GM23338 (cell line): ENCODE measurements around the gene HOXA10. TPM values are rescaled to one million over a fixed set of nuclear protein-coding genes. Genes with fewer than 3 reads are reported as not detected.

Source experiments
- CREB1 ChIP-seq: fragments of 250-450 bp; sonication (Bioruptor Pico); IDR thresholded peaks from 2 replicates; pipeline ENCODE4 v1.5.0; 2020; ENCODE audit warnings: low read depth, mild to moderate bottlenecking, moderate library complexity
- JUNB ChIP-seq: IDR thresholded peaks from one replicate; pipeline ENCODE4 v1.6.1; 2016; ENCODE audit warnings: antibody characterized with exemption; ENCODE audit not compliant: unreplicated experiment
- NANOG ChIP-seq: IDR thresholded peaks from 2 replicates; pipeline ENCODE4 v1.6.1; 2016; ENCODE audit warnings: antibody characterized with exemption, borderline replicate concordance
- ZNF331 ChIP-seq: fragments of 250-450 bp; sonication (Bioruptor Pico); IDR thresholded peaks from 2 replicates; pipeline ENCODE4 v1.5.0; 2020; ENCODE audit warnings: low read depth, mild to moderate bottlenecking, moderate library complexity
- polyA plus RNA-seq: library from polyadenylated mRNA; unstranded; fragments of >200 nt; fragmentation: Nextera tagmentation; extraction: Ambion mirVana; gene quantifications from 2 replicates; pipeline ENCODE4 v1.2.1, GENCODE V29; 2016
- total RNA-seq: library from RNA; depleted of rRNA; stranded (reverse); fragments of >200 nt; shearing (Covaris generic); gene quantifications from 2 replicates; pipeline ENCODE4 v1.2.3, GENCODE V29; 2014
- TF ChIP-seq, protein P1 (sequence below): fragments of 250-450 bp; sonication (Bioruptor Pico); IDR thresholded peaks from 2 replicates; pipeline ENCODE4 v1.5.0; 2020; ENCODE audit warnings: mild to moderate bottlenecking, moderate library complexity
- TF ChIP-seq, protein P2 (sequence below): IDR thresholded peaks from 2 replicates; pipeline ENCODE4 v1.6.1; 2016; ENCODE audit warnings: antibody characterized with exemption
- TF ChIP-seq, protein P3 (sequence below): IDR thresholded peaks from one replicate; pipeline ENCODE4 v1.6.1; 2018; ENCODE audit warnings: antibody characterized with exemption; ENCODE audit not compliant: unreplicated experiment

HOXA10 gene
- total and polyA plus RNA-seq, 2 experiments from 2014 or later, result not detected

DNA sequence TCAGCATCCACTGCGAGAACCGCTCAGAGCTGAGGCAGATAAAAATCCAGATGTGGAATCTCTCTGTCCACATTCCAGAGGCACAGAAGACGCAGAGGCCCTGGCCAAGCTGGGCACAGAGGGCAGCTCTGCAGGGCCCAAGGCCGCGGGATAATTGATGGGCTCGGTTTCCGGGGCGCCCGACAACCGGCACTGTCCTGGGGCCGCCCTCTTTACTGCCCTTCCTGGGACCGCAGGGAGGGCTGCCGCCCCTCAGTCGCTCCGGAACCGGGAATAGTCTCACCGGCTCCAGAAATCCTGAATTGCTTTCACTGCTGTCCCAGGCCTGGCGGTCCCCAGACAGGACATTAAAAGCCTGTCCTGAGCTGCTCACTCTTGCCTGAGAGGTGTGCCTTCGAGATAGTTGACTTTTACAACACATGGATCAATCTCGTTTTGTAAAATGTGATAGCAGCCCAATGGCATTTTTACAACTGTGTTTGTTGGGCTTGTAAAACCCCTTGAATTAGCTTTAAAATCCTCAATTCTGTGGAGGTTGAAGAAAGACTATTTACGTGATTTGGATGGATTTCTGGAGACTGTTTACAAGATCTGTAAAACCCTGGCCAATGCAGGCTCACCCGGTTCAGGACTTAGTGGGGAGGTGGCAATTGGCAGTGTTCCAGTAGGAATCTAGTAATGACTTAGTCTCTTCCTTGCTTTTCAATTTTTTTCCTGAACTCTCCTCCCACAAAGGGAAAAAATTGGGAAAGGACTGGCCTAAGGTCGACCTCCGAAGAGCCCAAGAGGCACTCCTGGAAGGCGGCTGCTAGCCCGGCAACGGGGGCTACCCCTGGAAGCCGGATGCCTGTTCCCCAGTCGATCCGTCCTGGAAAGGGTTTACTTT, 25.1 kb downstream of the HOXA10 start (continued):
- TF ChIP-seq, protein P1, sequence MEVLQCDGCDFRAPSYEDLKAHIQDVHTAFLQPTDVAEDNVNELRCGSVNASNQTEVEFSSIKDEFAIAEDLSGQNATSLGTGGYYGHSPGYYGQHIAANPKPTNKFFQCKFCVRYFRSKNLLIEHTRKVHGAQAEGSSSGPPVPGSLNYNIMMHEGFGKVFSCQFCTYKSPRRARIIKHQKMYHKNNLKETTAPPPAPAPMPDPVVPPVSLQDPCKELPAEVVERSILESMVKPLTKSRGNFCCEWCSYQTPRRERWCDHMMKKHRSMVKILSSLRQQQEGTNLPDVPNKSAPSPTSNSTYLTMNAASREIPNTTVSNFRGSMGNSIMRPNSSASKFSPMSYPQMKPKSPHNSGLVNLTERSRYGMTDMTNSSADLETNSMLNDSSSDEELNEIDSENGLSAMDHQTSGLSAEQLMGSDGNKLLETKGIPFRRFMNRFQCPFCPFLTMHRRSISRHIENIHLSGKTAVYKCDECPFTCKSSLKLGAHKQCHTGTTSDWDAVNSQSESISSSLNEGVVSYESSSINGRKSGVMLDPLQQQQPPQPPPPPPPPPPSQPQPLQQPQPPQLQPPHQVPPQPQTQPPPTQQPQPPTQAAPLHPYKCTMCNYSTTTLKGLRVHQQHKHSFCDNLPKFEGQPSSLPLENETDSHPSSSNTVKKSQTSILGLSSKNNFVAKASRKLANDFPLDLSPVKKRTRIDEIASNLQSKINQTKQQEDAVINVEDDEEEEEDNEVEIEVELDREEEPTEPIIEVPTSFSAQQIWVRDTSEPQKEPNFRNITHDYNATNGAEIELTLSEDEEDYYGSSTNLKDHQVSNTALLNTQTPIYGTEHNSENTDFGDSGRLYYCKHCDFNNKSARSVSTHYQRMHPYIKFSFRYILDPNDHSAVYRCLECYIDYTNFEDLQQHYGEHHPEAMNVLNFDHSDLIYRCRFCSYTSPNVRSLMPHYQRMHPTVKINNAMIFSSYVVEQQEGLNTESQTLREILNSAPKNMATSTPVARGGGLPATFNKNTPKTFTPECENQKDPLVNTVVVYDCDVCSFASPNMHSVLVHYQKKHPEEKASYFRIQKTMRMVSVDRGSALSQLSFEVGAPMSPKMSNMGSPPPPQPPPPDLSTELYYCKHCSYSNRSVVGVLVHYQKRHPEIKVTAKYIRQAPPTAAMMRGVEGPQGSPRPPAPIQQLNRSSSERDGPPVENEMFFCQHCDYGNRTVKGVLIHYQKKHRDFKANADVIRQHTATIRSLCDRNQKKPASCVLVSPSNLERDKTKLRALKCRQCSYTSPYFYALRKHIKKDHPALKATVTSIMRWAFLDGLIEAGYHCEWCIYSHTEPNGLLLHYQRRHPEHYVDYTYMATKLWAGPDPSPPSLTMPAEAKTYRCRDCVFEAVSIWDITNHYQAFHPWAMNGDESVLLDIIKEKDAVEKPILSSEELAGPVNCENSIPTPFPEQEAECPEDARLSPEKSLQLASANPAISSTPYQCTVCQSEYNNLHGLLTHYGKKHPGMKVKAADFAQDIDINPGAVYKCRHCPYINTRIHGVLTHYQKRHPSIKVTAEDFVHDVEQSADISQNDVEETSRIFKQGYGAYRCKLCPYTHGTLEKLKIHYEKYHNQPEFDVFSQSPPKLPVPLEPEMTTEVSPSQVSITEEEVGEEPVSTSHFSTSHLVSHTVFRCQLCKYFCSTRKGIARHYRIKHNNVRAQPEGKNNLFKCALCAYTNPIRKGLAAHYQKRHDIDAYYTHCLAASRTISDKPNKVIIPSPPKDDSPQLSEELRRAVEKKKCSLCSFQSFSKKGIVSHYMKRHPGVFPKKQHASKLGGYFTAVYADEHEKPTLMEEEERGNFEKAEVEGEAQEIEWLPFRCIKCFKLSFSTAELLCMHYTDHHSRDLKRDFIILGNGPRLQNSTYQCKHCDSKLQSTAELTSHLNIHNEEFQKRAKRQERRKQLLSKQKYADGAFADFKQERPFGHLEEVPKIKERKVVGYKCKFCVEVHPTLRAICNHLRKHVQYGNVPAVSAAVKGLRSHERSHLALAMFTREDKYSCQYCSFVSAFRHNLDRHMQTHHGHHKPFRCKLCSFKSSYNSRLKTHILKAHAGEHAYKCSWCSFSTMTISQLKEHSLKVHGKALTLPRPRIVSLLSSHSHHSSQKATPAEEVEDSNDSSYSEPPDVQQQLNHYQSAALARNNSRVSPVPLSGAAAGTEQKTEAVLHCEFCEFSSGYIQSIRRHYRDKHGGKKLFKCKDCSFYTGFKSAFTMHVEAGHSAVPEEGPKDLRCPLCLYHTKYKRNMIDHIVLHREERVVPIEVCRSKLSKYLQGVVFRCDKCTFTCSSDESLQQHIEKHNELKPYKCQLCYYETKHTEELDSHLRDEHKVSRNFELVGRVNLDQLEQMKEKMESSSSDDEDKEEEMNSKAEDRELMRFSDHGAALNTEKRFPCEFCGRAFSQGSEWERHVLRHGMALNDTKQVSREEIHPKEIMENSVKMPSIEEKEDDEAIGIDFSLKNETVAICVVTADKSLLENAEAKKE (CRISPR knock-in tag), result no peak
- TF ChIP-seq, protein P2, sequence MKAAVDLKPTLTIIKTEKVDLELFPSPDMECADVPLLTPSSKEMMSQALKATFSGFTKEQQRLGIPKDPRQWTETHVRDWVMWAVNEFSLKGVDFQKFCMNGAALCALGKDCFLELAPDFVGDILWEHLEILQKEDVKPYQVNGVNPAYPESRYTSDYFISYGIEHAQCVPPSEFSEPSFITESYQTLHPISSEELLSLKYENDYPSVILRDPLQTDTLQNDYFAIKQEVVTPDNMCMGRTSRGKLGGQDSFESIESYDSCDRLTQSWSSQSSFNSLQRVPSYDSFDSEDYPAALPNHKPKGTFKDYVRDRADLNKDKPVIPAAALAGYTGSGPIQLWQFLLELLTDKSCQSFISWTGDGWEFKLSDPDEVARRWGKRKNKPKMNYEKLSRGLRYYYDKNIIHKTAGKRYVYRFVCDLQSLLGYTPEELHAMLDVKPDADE, result no peak
- TF ChIP-seq, protein P3, sequence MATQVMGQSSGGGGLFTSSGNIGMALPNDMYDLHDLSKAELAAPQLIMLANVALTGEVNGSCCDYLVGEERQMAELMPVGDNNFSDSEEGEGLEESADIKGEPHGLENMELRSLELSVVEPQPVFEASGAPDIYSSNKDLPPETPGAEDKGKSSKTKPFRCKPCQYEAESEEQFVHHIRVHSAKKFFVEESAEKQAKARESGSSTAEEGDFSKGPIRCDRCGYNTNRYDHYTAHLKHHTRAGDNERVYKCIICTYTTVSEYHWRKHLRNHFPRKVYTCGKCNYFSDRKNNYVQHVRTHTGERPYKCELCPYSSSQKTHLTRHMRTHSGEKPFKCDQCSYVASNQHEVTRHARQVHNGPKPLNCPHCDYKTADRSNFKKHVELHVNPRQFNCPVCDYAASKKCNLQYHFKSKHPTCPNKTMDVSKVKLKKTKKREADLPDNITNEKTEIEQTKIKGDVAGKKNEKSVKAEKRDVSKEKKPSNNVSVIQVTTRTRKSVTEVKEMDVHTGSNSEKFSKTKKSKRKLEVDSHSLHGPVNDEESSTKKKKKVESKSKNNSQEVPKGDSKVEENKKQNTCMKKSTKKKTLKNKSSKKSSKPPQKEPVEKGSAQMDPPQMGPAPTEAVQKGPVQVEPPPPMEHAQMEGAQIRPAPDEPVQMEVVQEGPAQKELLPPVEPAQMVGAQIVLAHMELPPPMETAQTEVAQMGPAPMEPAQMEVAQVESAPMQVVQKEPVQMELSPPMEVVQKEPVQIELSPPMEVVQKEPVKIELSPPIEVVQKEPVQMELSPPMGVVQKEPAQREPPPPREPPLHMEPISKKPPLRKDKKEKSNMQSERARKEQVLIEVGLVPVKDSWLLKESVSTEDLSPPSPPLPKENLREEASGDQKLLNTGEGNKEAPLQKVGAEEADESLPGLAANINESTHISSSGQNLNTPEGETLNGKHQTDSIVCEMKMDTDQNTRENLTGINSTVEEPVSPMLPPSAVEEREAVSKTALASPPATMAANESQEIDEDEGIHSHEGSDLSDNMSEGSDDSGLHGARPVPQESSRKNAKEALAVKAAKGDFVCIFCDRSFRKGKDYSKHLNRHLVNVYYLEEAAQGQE, result no peak
- TF ChIP-seq NANOG (no peak), JUNB (no peak), ZNF331 (no peak), CREB1 (CRISPR knock-in tag) (no peak)
